Gastroesophageal sphincter (tissue), 3 donors: ENCODE measurements around the gene B3GNT2.

Experiments
- POLR2A ChIP-seq, 2 donors: fragments of 450-650 bp; IDR thresholded peaks; one replicate each; pipeline ENCODE4 v1.6.1; 2017; ENCODE audit warnings: antibody characterized with exemption in 2 of 2, mild to moderate bottlenecking in 2 of 2, moderate library complexity in 1 of 2
- TF ChIP-seq, protein P1 (sequence below), 4 experiments: fragments of 200-600 bp in 2 of 4; fragments of 450-650 bp in 2 of 4; sonication (generic) in 1 of 4; IDR thresholded peaks; one replicate each; pipeline ENCODE4 v1.5.1; 2017 to 2019; ENCODE audit warnings: antibody characterized with exemption in 4 of 4, mild to moderate bottlenecking in 2 of 4, moderate library complexity in 2 of 4

DNA sequence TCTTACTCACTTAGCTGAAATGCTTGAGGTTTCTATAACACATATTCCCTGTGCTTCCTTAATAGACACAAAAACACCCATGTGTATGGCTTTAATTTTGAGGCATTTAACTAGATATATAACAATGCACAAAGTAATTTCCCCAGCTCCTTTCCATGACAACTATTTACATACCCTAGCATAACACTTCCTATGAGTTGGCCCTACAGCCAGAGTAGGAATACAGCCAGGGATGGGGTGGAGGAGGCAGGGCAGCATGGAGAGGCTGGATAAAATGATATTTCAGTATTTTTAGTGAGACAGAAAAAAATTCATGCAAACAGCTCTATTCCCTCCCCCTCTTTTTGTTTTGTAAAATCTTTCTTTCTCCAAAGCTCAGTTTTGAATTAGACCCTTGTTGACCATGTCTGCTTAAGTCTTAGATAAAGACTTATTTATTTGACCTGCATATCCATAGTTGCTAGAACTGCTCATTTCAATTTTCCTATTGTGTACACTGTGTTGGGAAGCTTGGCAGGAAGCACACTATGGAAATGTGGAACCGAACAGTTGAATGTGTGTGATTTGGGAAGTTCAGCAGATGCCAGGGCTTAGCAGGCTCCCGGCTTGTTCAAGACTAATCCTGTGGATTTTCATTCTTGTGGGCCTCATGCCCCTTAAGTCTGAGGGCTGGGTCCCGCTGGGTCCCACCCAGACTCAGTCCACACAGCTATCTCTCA is 11.2 kb upstream of the B3GNT2 start:
- TF ChIP-seq, protein P1, sequence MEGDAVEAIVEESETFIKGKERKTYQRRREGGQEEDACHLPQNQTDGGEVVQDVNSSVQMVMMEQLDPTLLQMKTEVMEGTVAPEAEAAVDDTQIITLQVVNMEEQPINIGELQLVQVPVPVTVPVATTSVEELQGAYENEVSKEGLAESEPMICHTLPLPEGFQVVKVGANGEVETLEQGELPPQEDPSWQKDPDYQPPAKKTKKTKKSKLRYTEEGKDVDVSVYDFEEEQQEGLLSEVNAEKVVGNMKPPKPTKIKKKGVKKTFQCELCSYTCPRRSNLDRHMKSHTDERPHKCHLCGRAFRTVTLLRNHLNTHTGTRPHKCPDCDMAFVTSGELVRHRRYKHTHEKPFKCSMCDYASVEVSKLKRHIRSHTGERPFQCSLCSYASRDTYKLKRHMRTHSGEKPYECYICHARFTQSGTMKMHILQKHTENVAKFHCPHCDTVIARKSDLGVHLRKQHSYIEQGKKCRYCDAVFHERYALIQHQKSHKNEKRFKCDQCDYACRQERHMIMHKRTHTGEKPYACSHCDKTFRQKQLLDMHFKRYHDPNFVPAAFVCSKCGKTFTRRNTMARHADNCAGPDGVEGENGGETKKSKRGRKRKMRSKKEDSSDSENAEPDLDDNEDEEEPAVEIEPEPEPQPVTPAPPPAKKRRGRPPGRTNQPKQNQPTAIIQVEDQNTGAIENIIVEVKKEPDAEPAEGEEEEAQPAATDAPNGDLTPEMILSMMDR (IDR thresholded peaks at IDR 0.05) = no peak
- no peak for TF ChIP-seq POLR2A (IDR thresholded peaks at IDR 0.05)
